ENCODE data around the gene KLHL21. TPM values are rescaled to one million over a fixed set of nuclear protein-coding genes. Genes with fewer than 3 reads are reported as not detected.
"Not testable (repeated sequence)": the region's sequence is repeated elsewhere in the genome, so short reads cannot be mapped to it uniquely, and the experiment has no call there.

The KLHL21 gene
- total RNA-seq, 1 donor from 2014 or later: 9.4 TPM

- DNase-seq (ENCODE audit: low read depth in 2 of 2): no peak
Observed at GRCh38 chr1:6585081-6585722, 17.5 kb downstream of the KLHL21 start.

DNA sequence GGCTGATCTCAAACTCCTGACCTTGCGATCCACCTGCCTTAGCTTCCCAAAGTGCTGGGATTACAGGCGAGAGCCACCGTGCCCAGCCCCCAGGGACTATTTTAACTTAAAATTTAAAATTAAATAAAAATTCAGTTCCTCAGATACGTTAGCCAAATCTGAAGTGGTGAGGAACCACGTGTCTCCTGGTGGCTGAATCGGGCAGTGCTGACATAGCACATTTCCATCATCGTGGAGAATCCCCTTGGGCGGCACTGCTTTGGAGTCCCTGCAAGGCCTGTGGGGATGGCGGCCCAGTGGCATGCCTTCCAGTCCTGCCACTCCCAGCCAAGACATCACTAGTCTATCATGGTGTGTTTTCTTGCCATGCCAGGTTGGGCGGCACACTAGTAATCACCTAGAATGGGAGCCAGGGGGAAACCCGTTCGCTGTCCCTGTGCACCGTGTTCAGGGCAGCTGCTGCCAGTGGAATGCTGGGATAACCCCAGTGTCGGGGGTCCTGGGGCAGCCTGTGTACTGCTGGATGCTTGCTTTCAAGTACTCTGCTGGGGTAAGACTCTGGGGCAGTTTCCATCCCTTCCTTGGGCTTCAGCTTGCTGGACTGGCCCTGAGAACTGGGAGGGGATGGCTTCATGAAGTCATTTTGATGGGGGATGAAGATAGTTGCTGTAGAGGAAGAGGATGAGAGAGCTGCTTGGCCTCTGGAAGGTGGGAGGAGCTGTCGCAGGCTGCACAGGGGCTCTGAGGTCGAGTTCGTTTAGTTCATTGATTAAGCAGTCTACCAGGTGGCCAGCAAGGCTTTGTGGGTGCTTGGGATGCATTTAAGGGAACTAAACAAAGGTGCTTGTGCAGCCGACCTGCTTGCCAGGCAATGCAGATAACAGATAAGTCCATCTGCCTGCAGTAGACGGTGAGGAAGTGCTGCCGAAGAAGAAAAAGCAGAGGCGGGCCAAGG lies 18.3 kb downstream of the KLHL21 start:
- no peak for DNase-seq (ENCODE audit: low read depth in 2 of 2)

DNA sequence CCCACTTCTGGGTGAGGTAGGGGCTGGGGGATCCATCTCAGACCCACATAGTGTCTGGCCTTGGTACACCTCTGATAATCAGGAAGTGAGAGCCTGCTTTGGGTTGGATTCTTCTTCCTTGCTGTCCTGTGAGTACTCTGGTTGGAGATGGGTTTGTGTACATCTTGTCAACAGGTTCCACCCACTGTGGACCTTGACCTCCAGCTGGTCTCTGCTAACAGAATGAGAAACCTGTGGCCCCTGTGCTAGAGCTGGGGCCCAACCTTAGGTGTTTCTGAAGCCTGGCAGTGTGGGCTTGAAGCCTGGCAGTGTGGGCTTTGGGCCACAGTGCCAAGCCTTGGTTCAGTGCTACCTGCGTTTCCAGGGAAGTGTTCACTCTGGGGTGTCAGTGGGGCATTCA lies 20.3 kb downstream of the KLHL21 start:
- no peak for DNase-seq (ENCODE audit: low read depth in 2 of 2)

- DNase-seq (ENCODE audit: low read depth in 2 of 2): no peak
Observed at GRCh38 chr1:6581561-6582305, 20.9 kb downstream of the KLHL21 start.

- DNase-seq (ENCODE audit: low read depth in 2 of 2): no peak
Observed at GRCh38 chr1:6580593-6581409, 21.9 kb downstream of the KLHL21 start.

DNA sequence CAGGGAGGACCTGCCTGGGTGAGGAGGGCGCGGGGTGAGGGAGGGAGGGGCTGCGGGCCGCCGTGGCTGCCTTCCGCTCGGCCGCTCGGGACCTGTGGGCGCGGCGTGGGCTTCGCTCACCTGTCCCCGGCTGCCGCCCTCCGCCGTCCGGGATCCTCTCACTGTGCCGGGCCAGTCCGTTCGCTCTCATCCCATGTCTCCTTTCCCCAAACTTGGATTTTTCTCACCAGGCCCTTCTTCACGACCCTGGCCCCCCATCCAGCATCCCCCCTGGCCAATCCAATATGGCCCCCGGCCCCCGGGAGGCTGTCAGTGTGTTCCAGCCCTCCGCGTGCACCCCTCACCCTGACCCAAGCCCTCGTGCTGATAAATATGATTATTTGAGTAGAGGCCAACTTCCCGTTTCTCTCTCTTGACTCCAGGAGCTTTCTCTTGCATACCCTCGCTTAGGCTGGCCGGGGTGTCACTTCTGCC lies 22.5 kb downstream of the KLHL21 start:
- no peak for DNase-seq (ENCODE audit: low read depth in 2 of 2)

DNA sequence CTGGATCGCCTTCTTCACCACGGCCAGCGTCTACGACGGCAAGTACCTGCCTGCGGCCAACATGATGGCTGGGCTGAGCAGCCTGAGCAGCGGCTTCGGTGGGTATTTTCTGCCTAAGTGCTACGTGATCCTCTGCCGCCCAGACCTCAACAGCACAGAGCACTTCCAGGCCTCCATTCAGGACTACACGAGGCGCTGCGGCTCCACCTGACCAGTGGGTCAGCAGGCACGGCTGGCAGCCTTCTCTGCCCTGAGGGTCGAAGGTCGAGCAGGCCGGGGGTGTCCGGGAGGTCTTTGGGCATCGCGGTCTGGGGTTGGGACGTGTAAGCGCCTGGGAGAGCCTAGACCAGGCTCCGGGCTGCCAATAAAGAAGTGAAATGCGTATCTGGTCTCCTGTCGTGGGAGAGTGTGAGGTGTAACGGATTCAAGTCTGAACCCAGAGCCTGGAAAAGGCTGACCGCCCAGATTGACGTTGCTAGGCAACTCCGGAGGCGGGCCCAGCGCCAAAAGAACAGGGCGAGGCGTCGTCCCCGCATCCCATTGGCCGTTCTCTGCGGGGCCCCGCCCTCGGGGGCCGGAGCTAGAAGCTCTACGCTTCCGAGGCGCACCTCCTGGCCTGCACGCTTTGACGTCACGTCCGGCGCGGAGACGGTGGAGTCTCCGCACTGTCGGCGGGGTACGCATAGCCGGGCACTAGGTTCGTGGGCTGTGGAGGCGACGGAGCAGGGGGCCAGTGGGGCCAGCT lies 23.1 kb downstream of the KLHL21 start, which contains the start of gene ZBTB48:
Gene ZBTB48, plus strand, starts transcription at position 621 of the 745 bp plus-strand sequence. CDS start 616 bp downstream, outside the sequence.
- peak; percentile 93 to 97 for DNase-seq (ENCODE audit: low read depth in 2 of 2)

GRCh38 chr1:6578624-6579373 lies 23.9 kb downstream of the KLHL21 start:
- DNase-seq (ENCODE audit: low read depth in 2 of 2): no peak

DNA sequence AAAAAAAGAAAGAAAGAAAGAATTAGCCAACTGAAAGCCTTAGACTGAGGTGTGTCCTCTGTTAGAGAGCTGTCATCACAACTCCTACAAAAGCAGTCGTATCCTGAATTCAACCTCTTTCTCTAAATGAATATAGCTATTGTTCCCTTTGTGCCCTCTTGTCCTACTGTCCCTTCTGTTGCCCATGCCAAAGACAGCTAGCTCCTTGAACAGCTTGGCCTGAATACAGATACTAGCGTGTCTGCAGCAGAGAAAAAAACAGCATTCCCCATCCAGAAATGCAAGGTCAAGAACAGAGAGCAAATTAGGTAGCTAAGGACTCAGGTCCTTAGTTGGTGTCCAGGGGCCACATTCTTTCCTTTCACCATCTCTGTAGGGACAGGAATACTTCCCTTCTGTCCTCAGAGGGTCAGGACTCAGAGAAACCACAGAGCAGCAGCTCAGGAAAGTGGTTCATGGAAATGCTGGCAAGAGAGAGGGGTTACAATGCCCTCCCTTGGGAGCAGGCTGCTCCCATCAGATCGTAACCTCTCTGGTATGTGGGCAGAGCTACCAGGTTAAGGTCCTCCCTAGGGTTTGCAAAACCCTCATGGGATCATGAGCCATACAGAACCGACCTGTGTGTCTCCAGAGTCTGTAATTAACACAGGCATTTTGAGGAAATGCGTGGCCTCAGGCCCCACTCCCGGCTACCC lies 24.7 kb downstream of the KLHL21 start:
- DNase-seq (ENCODE audit: low read depth in 2 of 2): no peak

DNA sequence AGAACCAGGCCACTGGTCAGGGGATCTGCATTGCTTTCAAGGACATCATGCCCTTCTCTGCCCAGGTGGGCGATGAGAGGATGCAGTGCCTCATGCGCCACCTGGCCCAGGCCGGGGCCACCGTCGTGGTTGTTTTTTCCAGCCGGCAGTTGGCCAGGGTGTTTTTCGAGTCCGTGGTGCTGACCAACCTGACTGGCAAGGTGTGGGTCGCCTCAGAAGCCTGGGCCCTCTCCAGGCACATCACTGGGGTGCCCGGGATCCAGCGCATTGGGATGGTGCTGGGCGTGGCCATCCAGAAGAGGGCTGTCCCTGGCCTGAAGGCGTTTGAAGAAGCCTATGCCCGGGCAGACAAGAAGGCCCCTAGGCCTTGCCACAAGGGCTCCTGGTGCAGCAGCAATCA lies 27.9 kb downstream of the KLHL21 start:
- no peak for DNase-seq (ENCODE audit: low read depth in 2 of 2)

DNA sequence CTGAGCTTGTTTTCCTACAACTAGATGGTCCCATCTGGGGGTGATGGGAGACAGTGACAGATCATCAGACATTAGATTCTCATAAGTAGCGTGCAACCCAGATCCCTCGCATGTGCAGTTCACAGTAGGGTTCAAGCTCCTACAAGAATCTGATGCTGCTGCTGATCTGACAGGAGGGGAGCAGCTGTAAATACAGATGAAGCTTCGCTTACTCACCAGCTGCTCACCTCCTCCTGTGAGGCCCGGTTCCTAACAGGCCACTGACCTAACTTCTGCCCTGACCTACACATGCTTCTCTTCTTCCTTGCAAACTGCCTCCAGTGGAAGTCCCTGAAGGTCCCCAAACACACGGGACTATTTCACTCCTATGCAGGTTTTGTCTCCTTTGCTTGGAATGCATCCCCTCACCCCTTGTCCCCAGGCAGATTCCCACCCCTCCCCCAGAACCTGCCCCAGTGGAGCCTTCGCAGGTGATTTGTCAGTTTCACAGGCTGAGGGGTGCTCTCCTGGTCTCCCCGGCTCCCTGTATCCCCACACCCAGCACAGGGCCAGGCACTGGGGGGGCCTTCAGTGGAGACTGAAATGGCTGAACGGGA lies 28.5 kb downstream of the KLHL21 start:
- no peak for DNase-seq (ENCODE audit: low read depth in 2 of 2)

DNA sequence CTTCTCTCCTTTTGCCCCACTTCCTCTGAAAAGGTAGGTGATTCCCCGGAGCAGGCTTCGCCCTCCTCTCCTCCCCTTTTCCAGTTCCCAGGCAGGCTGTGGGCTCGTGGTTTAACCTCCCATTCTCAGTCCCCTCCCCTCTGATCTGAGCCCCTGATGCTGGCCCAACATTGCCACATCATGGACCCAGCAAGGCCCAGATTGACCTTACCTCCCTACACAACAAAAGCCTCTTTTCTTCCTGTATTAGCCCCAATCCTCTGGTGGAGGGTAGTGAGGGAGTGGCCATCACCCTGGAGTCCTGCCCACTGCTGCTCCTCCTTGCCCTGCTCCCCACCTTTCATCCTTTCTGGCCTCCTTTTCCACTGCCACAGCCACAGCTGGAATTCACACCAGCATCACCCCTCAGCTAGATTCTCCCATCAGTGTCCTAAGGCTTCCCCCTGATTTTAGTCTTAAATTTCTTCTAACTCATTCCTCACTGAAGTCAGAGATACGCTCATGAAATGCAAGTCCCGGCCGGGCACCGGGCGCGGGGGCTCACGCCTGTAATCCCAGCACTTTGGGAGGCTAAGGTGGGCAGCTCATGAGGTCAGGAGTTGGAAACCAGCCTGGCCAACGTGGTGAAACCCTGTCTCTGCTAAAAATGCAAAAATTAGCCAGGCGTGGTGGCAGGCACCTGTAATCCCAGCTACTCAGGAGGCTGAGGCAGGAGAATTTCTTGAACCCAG lies 29.9 kb downstream of the KLHL21 start:
- DNase-seq (ENCODE audit: low read depth in 2 of 2): no peak

GRCh38 chr1:6570987-6571386 lies 31.7 kb downstream of the KLHL21 start:
- DNase-seq (ENCODE audit: low read depth in 2 of 2): no peak

- no peak for DNase-seq (ENCODE audit: low read depth in 2 of 2)
Observed at GRCh38 chr1:6570100-6570499, 32.6 kb downstream of the KLHL21 start.

GRCh38 chr1:6569033-6569432 lies 33.6 kb downstream of the KLHL21 start:
- no peak for DNase-seq (ENCODE audit: low read depth in 2 of 2)

GRCh38 chr1:6560267-6560666 lies 42.4 kb downstream of the KLHL21 start:
- DNase-seq (ENCODE audit: low read depth in 2 of 2): no peak

GRCh38 chr1:6559161-6559560 lies 43.5 kb downstream of the KLHL21 start:
- not testable (repeated sequence) for DNase-seq (ENCODE audit: low read depth in 2 of 2)

- no peak for DNase-seq (ENCODE audit: low read depth in 2 of 2)
Observed at GRCh38 chr1:6557597-6557996, 45.1 kb downstream of the KLHL21 start.
